Measurements from ENCODE around the gene ATP8B4.

Gene ATP8B4

GRCh38 chr15:49847423-49848281 lies 271.4 kb downstream of the ATP8B4 start:
- DNase-seq, result no peak

- DNase-seq, result no peak
These were observed 274.6 kb downstream of the ATP8B4 start for GRCh38 chr15:49844390-49844789.

- DNase-seq, result no peak
These were observed 275.3 kb downstream of the ATP8B4 start for GRCh38 chr15:49843725-49844124.

GRCh38 chr15:49842031-49842730 lies 276.9 kb downstream of the ATP8B4 start:
- no peak for DNase-seq

- DNase-seq, result no peak
These were observed 286.5 kb downstream of the ATP8B4 start for GRCh38 chr15:49832511-49832910.

GRCh38 chr15:49831206-49831965 lies 287.6 kb downstream of the ATP8B4 start:
- DNase-seq, result no peak

- no peak for DNase-seq
These were observed 288.6 kb downstream of the ATP8B4 start for GRCh38 chr15:49830391-49830790.

GRCh38 chr15:49827311-49827710 lies 291.7 kb downstream of the ATP8B4 start:
- no peak for DNase-seq

- no peak for DNase-seq
These were observed 292.3 kb downstream of the ATP8B4 start for GRCh38 chr15:49826640-49827234.

GRCh38 chr15:49824775-49825099 lies 294.3 kb downstream of the ATP8B4 start:
- no peak for DNase-seq

- DNase-seq, result no peak
These were observed 294.9 kb downstream of the ATP8B4 start for GRCh38 chr15:49823987-49824774.

- no peak for DNase-seq
These were observed 301.9 kb downstream of the ATP8B4 start for GRCh38 chr15:49817100-49817499.

GRCh38 chr15:49815950-49816349 lies 303.1 kb downstream of the ATP8B4 start:
- no peak for DNase-seq

- DNase-seq, result no peak
These were observed 303.5 kb downstream of the ATP8B4 start for GRCh38 chr15:49815526-49815925.

GRCh38 chr15:49814709-49815108 lies 304.3 kb downstream of the ATP8B4 start:
- DNase-seq, result no peak

- DNase-seq, result no peak
These were observed 305.4 kb downstream of the ATP8B4 start for GRCh38 chr15:49813625-49814024.

GRCh38 chr15:49810720-49811119 lies 308.3 kb downstream of the ATP8B4 start:
- no peak for DNase-seq

GRCh38 chr15:49809894-49810609 lies 309.0 kb downstream of the ATP8B4 start:
- no peak for DNase-seq

- DNase-seq, result no peak
These were observed 310.7 kb downstream of the ATP8B4 start for GRCh38 chr15:49808341-49808740.
